ENCODE results near the gene ARID1A. TPM values are rescaled to one million over a fixed set of nuclear protein-coding genes. Genes with fewer than 3 reads are reported as not detected.
A peak's percentile ranks its signal among the peaks of the same experiment; 100 is the strongest.

ARID1A gene
- total RNA-seq, 6 donors from 2014 or later = 61.3 to 102 (median 70.5) TPM

GRCh38 chr1:26829184-26829911, 133.5 kb downstream of the ARID1A start:
- no peaks in the 10 kb centered on the region for H3K27me3 ChIP-seq
- TF ChIP-seq CTCF (IDR thresholded peaks at IDR 0.05) = no peak
- TF ChIP-seq EP300 (IDR thresholded peaks at IDR 0.05) = no peak
- no peak for TF ChIP-seq POLR2AphosphoS5 (IDR thresholded peaks at IDR 0.05)
- no peak for TF ChIP-seq POLR2A (IDR thresholded peaks at IDR 0.05)
- 89% methylated on average over 6 of the region's 6 CpGs for WGBS, 2 donors
- H3K9me3 ChIP-seq = no peaks in the 10 kb centered on the region
- H3K36me3 ChIP-seq = peaks cover 0 to 33% (median 20%) of the 10 kb centered on the region in 4 donors
- no peak overlapping the region for H3K4me3 ChIP-seq
- H3K27ac ChIP-seq = peak overlapping the region; percentile 41 to 88 (median 70)
- ATAC-seq (ENCODE audit: low FRiP score in 2 of 2) (no peak), DNase-seq (no peak)
- H3K4me1 ChIP-seq = peaks cover 30 to 53% (median 43%) of the 10 kb centered on the region in 4 donors

GRCh38 chr1:26831059-26831458, 135.2 kb downstream of the ARID1A start:
- DNase-seq = no peak
- WGBS, 2 donors = 95 to 100% methylated on average over 3 of the region's 3 CpGs
- no peak for ATAC-seq (ENCODE audit: low FRiP score in 2 of 2)
- no peak overlapping the region for H3K4me3 ChIP-seq
- peaks cover 0 to 50% (median 30%) of the 10 kb centered on the region in 4 donors for H3K36me3 ChIP-seq
- H3K27me3 ChIP-seq = no peaks in the 10 kb centered on the region
- no peaks in the 10 kb centered on the region for H3K9me3 ChIP-seq
- H3K27ac ChIP-seq = peak overlapping the region; percentile 45 to 82 (median 72)
- TF ChIP-seq CTCF (IDR thresholded peaks at IDR 0.05) = no peak
- no peak for TF ChIP-seq POLR2AphosphoS5 (IDR thresholded peaks at IDR 0.05)
- TF ChIP-seq EP300 (IDR thresholded peaks at IDR 0.05) = no peak
- TF ChIP-seq POLR2A (IDR thresholded peaks at IDR 0.05) = no peak
- H3K4me1 ChIP-seq = peaks cover 24 to 46% (median 37%) of the 10 kb centered on the region in 4 donors

Small RNA genes lying within 50 kb of the gene (small RNA-seq; reads per million reads assigned to genes)
- 0 reads per million in 4 donors for gene AL627082.1
- 0 reads per million in 4 donors for gene RN7SL165P

Other genes starting within 250 kb of the ARID1A start
- gene HMGN2, start 223.6 kb upstream of the ARID1A start, total RNA-seq = 100 to 1,000 TPM; 166 to 378 (median 267) TPM
- 100 to 1,000 TPM in 4 of 6 donors, 10 to 100 TPM in 2; 91.1 to 161 (median 120) TPM for gene RPS6KA1, start 166.3 kb upstream of the ARID1A start, total RNA-seq
- 10 to 100 TPM; 11.9 to 25.1 (median 17.5) TPM for gene PIGV, start 91.9 kb downstream of the ARID1A start, total RNA-seq
- 10 to 100 TPM; 18.9 to 35.9 (median 24.9) TPM for gene ZDHHC18, start 130.7 kb downstream of the ARID1A start, total RNA-seq
- 100 to 1,000 TPM in 2 of 6 donors, 10 to 100 TPM in 4; 21.0 to 129 (median 70.1) TPM for gene SFN, start 167.1 kb downstream of the ARID1A start, total RNA-seq
- gene GPN2, start 194.3 kb downstream of the ARID1A start, total RNA-seq = 10 to 100 TPM; 10.1 to 29.6 (median 18.5) TPM
- gene GPATCH3, start 204.5 kb downstream of the ARID1A start, total RNA-seq = 10 to 100 TPM in 4 of 6 donors, 1 to 10 TPM in 2; 9.4 to 20.8 (median 14.9) TPM
- 1 to 10 TPM in 4 of 6 donors, under 1 TPM in 1, not detected in 1; 0.89 to 8.8 (median 2.4) TPM for gene NR0B2, start 218.0 kb downstream of the ARID1A start, total RNA-seq
- 10 to 100 TPM; 41.9 to 81.2 (median 60.2) TPM for gene NUDC, start 225.7 kb downstream of the ARID1A start, total RNA-seq

Measured in upper lobe of left lung (tissue), 6 donors.